Measurements from ENCODE around the gene CEP57.
"Not testable (repeated sequence)": the region's sequence is repeated elsewhere in the genome, so short reads cannot be mapped to it uniquely, and the experiment has no call there.

Gene CEP57

GRCh38 chr11:95795627-95796295, 5.5 kb downstream of the CEP57 start:
- in situ Hi-C loops (cut with HindIII; ENCODE audit: low sequenced_read_pairs): no loop called here

- in situ Hi-C loops (cut with HindIII; ENCODE audit: low sequenced_read_pairs): no loop called here
Measured at GRCh38 chr11:95796501-95796900, 6.2 kb downstream of the CEP57 start.

GRCh38 chr11:95799546-95799945, 9.2 kb downstream of the CEP57 start:
- in situ Hi-C loops (cut with HindIII; ENCODE audit: low sequenced_read_pairs): no loop called here

GRCh38 chr11:95800438-95800837, 10.1 kb downstream of the CEP57 start:
- in situ Hi-C loops (cut with HindIII; ENCODE audit: low sequenced_read_pairs): no loop called here

GRCh38 chr11:95802806-95803205, 12.5 kb downstream of the CEP57 start:
- in situ Hi-C loops (cut with HindIII; ENCODE audit: low sequenced_read_pairs): no loop called here

- in situ Hi-C loops (cut with HindIII; ENCODE audit: low sequenced_read_pairs): no loop called here
Measured at GRCh38 chr11:95803973-95804372, 13.7 kb downstream of the CEP57 start.

GRCh38 chr11:95805869-95806268, 15.6 kb downstream of the CEP57 start:
- in situ Hi-C loops (cut with HindIII; ENCODE audit: low sequenced_read_pairs): no loop called here

GRCh38 chr11:95806464-95806863, 16.2 kb downstream of the CEP57 start:
- in situ Hi-C loops (cut with HindIII; ENCODE audit: low sequenced_read_pairs): not testable (repeated sequence)

- in situ Hi-C loops (cut with HindIII; ENCODE audit: low sequenced_read_pairs): not testable (repeated sequence)
Measured at GRCh38 chr11:95811052-95811451, 20.8 kb downstream of the CEP57 start.

GRCh38 chr11:95816037-95816436, 25.7 kb downstream of the CEP57 start:
- in situ Hi-C loops (cut with HindIII; ENCODE audit: low sequenced_read_pairs): no loop called here

GRCh38 chr11:95821640-95822039, 31.3 kb downstream of the CEP57 start:
- in situ Hi-C loops (cut with HindIII; ENCODE audit: low sequenced_read_pairs): no loop called here

- in situ Hi-C loops (cut with HindIII; ENCODE audit: low sequenced_read_pairs): loop anchor here (25.0 kb wide), 1 partner anchor 560 kb away; the partner anchor contains the start of genes CCDC82 and JRKL
Measured at GRCh38 chr11:95827696-95828095, 37.4 kb downstream of the CEP57 start.

- in situ Hi-C loops (cut with HindIII; ENCODE audit: low sequenced_read_pairs): loop anchor here (25.0 kb wide), 1 partner anchor 558 kb away; the partner anchor contains the start of genes CCDC82 and JRKL
Measured at GRCh38 chr11:95829580-95830259, 39.4 kb downstream of the CEP57 start.

GRCh38 chr11:95831198-95831883, 41.0 kb downstream of the CEP57 start:
- in situ Hi-C loops (cut with HindIII; ENCODE audit: low sequenced_read_pairs): loop anchor here (25.0 kb wide), 1 partner anchor 556 kb away; the partner anchor contains the start of genes CCDC82 and JRKL

- in situ Hi-C loops (cut with HindIII; ENCODE audit: low sequenced_read_pairs): loop anchor here (25.0 kb wide), 1 partner anchor 555 kb away; the partner anchor contains the start of genes CCDC82 and JRKL
Measured at GRCh38 chr11:95832763-95833162, 42.5 kb downstream of the CEP57 start.

GRCh38 chr11:95833378-95833777, 43.1 kb downstream of the CEP57 start:
- in situ Hi-C loops (cut with HindIII; ENCODE audit: low sequenced_read_pairs): loop anchor here (25.0 kb wide), 1 partner anchor 554 kb away; the partner anchor contains the start of genes CCDC82 and JRKL

- in situ Hi-C loops (cut with HindIII; ENCODE audit: low sequenced_read_pairs): loop anchor here (25.0 kb wide), 1 partner anchor 552 kb away; the partner anchor contains the start of genes CCDC82 and JRKL
Measured at GRCh38 chr11:95835351-95835750, 45.1 kb downstream of the CEP57 start.

- in situ Hi-C loops (cut with HindIII; ENCODE audit: low sequenced_read_pairs): loop anchor here (25.0 kb wide), 1 partner anchor 551 kb away; the partner anchor contains the start of genes CCDC82 and JRKL
Measured at GRCh38 chr11:95835768-95836488, 45.6 kb downstream of the CEP57 start.

GRCh38 chr11:95845167-95845566, 54.9 kb downstream of the CEP57 start:
- in situ Hi-C loops (cut with HindIII; ENCODE audit: low sequenced_read_pairs): loop anchor here (25.0 kb wide), 1 partner anchor 542 kb away; the partner anchor contains the start of genes CCDC82 and JRKL

- in situ Hi-C loops (cut with HindIII; ENCODE audit: low sequenced_read_pairs): loop anchor here (25.0 kb wide), 1 partner anchor 538 kb away; the partner anchor contains the start of genes CCDC82 and JRKL
Measured at GRCh38 chr11:95849087-95849825, 59.0 kb downstream of the CEP57 start.

Data from DLD1 (cell line).